Naive thymus-derived CD4-positive, alpha-beta T cell (primary cell): ENCODE data around the gene POTEM. TPM values are rescaled to one million over a fixed set of nuclear protein-coding genes. Genes with fewer than 3 reads are reported as not detected.
"Not testable (repeated sequence)": the region's sequence is repeated elsewhere in the genome, so short reads cannot be mapped to it uniquely, and the experiment has no call there.

ENCODE experiments used
- ATAC-seq: fragments of 150-1000 bp; cut with Tn5 transposase; 2 replicates; pipeline ENCODE4 v1.10.0; 2021; ENCODE audit warnings: mild to moderate bottlenecking, moderate library complexity
- CTCF ChIA-PET: fragments of 350-600 bp; sonication (Branson Sonifier 250); formaldehyde crosslinking; loops from one replicate; lab custom pipeline; 2021; ENCODE audit warnings: antibody characterized with exemption; lab: Charles Lee
- POLR2A ChIA-PET: fragments of 350-600 bp; sonication (Branson Sonifier 250); formaldehyde crosslinking; loops from one replicate; lab custom pipeline; 2021; ENCODE audit warnings: antibody characterized with exemption, inconsistent platforms; lab: Charles Lee
- DNase-seq, 9 donors: peaks; one replicate each; pipeline versions ENCODE4 v3.0.0 to v3.0.0-alpha.2; 2020 to 2022; ENCODE audit warnings: mixed read lengths in 1 of 9
- H3K27ac ChIP-seq: one replicate; pipeline ENCODE4 v1.7.0; 2013; ENCODE audit warnings: mild to moderate bottlenecking, low read depth, low read length, moderate library complexity
- H3K27me3 ChIP-seq, 2 donors: one replicate each; pipeline ENCODE4 v1.7.0; 2013; ENCODE audit warnings: low read length in 2 of 2, mild to moderate bottlenecking in 2 of 2, moderate library complexity in 2 of 2; ENCODE audit not compliant: control insufficient read depth in 2 of 2, insufficient read depth in 2 of 2
- H3K36me3 ChIP-seq, 3 experiments: 1 replicate in 2 of 3; 2 replicates in 1 of 3; pipeline ENCODE4 v1.7.0; 2013; ENCODE audit warnings: low read length in 3 of 3, mild to moderate bottlenecking in 3 of 3, moderate library complexity in 1 of 3; ENCODE audit not compliant: insufficient read depth in 3 of 3, control insufficient read depth in 2 of 3
- H3K4me1 ChIP-seq, 2 donors: one replicate each; pipeline ENCODE4 v1.7.0; 2013; ENCODE audit warnings: low read length in 2 of 2, mild to moderate bottlenecking in 2 of 2, moderate library complexity in 1 of 2; ENCODE audit not compliant: control insufficient read depth in 2 of 2, insufficient read depth in 2 of 2
- H3K4me3 ChIP-seq: 2 replicates; pipeline ENCODE4 v1.7.0; 2013; ENCODE audit warnings: mild to moderate bottlenecking, low read length
- H3K9me3 ChIP-seq, 3 experiments: 1 replicate in 2 of 3; 2 replicates in 1 of 3; pipeline ENCODE4 v1.7.0; 2013; ENCODE audit warnings: low read length in 3 of 3; ENCODE audit not compliant: control insufficient read depth in 2 of 3
- H3K27ac Mint-ChIP-seq, 9 donors: one replicate each; pipeline ENCODE4 v1.8.0; 2020 to 2022; ENCODE audit warnings: mixed read lengths in 9 of 9, mild to moderate bottlenecking in 8 of 9, moderate library complexity in 5 of 9, inconsistent platforms in 2 of 9
- H3K27me3 Mint-ChIP-seq, 5 donors: one replicate each; pipeline ENCODE4 v1.8.0; 2021 to 2022; ENCODE audit warnings: mixed read lengths in 5 of 5, mild to moderate bottlenecking in 1 of 5
- H3K36me3 Mint-ChIP-seq, 5 donors: one replicate each; pipeline ENCODE4 v1.8.0; 2020 to 2022; ENCODE audit warnings: mixed read lengths in 5 of 5, mild to moderate bottlenecking in 3 of 5, inconsistent platforms in 1 of 5
- H3K4me1 Mint-ChIP-seq, 7 donors: one replicate each; pipeline ENCODE4 v1.8.0; 2020 to 2022; ENCODE audit warnings: mixed read lengths in 7 of 7, mild to moderate bottlenecking in 3 of 7, inconsistent platforms in 1 of 7
- H3K4me3 Mint-ChIP-seq, 10 donors: one replicate each; pipeline ENCODE4 v1.8.0; 2020 to 2022; ENCODE audit warnings: mild to moderate bottlenecking in 10 of 10, mixed read lengths in 10 of 10, moderate library complexity in 6 of 10, inconsistent platforms in 2 of 10
- H3K9me3 Mint-ChIP-seq, 11 donors: one replicate each; pipeline ENCODE4 v1.8.0; 2020 to 2022; ENCODE audit warnings: mixed read lengths in 11 of 11, mild to moderate bottlenecking in 4 of 11, inconsistent platforms in 1 of 11, moderate library complexity in 1 of 11
- intact Hi-C, 2 donors: fragments of 100-400 bp; cut with micrococcal nuclease; formaldehyde crosslinking; loops; one replicate each; pipeline ENCODE4 v1.15.1; 2023
- polyA plus RNA-seq, 2 donors: library from polyadenylated mRNA; unstranded; fragments of 300-500 nt; fragmentation: Illumina TruSeq; gene quantifications; one replicate each; pipeline ENCODE4 v1.2.3, GENCODE V29; 2021
- total RNA-seq, 6 experiments: library from RNA in 5 of 6; stranded (reverse) in 5 of 6; gene quantifications; 1 replicate in 5 of 6; 2 replicates in 1 of 6; pipeline ENCODE4 v1.2.3 and lab custom pipeline; 2021 to 2026

Gene POTEM
- total and polyA plus RNA-seq, 7 experiments from 2014 or later = not detected

GRCh38 chr14:19006490-19006889 lies 39.3 kb downstream of the POTEM start:
- ATAC-seq, H3K27me3 Mint-ChIP-seq, H3K27ac Mint-ChIP-seq, H3K27me3 ChIP-seq, H3K4me3 Mint-ChIP-seq, intact Hi-C loops, H3K4me1 ChIP-seq, H3K9me3 ChIP-seq, H3K4me3 ChIP-seq, H3K36me3 ChIP-seq, DNase-seq, H3K9me3 Mint-ChIP-seq, H3K27ac ChIP-seq, CTCF ChIA-PET, H3K4me1 Mint-ChIP-seq, H3K36me3 Mint-ChIP-seq, POLR2A ChIA-PET: not testable (repeated sequence)

DNA sequence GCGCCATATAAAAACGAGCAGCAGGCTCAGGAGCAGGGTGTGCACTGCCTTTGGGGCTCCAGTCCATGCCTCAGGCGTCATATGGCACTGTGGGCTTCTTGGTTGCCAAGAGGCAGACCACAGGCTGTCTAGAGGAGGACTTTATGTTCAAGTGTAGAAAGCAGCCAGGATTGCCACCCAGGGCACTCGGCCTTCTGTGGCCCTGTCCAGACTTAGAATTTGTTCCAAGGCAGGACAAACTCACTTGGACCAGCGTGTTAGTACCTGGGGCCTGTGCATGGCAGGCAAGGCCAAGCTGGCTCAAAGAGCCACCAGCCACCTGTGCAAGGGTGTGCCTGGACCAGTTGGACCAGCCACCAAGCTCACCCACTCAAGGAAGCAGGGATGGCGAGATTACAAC lies 40.4 kb downstream of the POTEM start:
- H3K27me3 Mint-ChIP-seq, H3K9me3 Mint-ChIP-seq, H3K4me3 ChIP-seq, ATAC-seq, H3K4me1 ChIP-seq, H3K4me3 Mint-ChIP-seq, H3K27ac ChIP-seq, H3K36me3 ChIP-seq, POLR2A ChIA-PET, CTCF ChIA-PET, H3K27ac Mint-ChIP-seq, intact Hi-C loops, H3K36me3 Mint-ChIP-seq, H3K4me1 Mint-ChIP-seq, H3K9me3 ChIP-seq, DNase-seq, H3K27me3 ChIP-seq: not testable (repeated sequence)

DNA sequence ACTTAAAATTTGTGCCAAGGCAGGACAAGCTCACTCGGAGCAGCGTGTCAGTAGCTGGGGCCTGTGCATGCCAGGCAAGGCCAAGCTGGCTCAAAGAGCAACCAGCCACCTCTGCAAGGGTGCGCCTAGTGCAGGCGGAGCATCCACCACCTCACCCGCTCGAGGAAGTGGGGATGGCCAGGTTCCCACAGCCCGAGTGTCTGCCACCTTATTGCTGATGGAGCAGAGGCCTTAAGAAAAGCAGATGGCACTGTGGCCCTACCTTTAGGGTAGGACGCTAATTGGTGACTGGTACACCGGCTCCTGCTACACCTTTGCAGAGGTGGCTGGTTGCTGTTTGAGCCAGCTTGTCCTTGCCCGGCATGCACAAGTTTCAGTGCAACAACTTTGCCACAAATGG lies 43.8 kb downstream of the POTEM start:
- CTCF ChIA-PET, H3K9me3 ChIP-seq, DNase-seq, H3K4me1 ChIP-seq, H3K36me3 Mint-ChIP-seq, H3K27me3 Mint-ChIP-seq, H3K27ac ChIP-seq, H3K27ac Mint-ChIP-seq, POLR2A ChIA-PET, H3K27me3 ChIP-seq, H3K9me3 Mint-ChIP-seq, H3K4me3 Mint-ChIP-seq, H3K36me3 ChIP-seq, intact Hi-C loops, ATAC-seq, H3K4me3 ChIP-seq, H3K4me1 Mint-ChIP-seq: not testable (repeated sequence)

GRCh38 chr14:19011703-19012102 lies 44.5 kb downstream of the POTEM start:
- H3K27ac ChIP-seq, POLR2A ChIA-PET, H3K4me1 Mint-ChIP-seq, H3K27ac Mint-ChIP-seq, H3K27me3 ChIP-seq, H3K4me3 Mint-ChIP-seq, H3K36me3 ChIP-seq, H3K4me1 ChIP-seq, H3K36me3 Mint-ChIP-seq, ATAC-seq, H3K9me3 ChIP-seq, intact Hi-C loops, H3K9me3 Mint-ChIP-seq, CTCF ChIA-PET, DNase-seq, H3K27me3 Mint-ChIP-seq, H3K4me3 ChIP-seq: not testable (repeated sequence)

GRCh38 chr14:19015185-19015584 lies 48.0 kb downstream of the POTEM start:
- H3K27me3 ChIP-seq, H3K36me3 ChIP-seq, H3K9me3 ChIP-seq, CTCF ChIA-PET, H3K27ac Mint-ChIP-seq, H3K27me3 Mint-ChIP-seq, H3K4me1 Mint-ChIP-seq, H3K4me1 ChIP-seq, H3K36me3 Mint-ChIP-seq, ATAC-seq, intact Hi-C loops, H3K4me3 Mint-ChIP-seq, H3K9me3 Mint-ChIP-seq, POLR2A ChIA-PET, H3K27ac ChIP-seq, DNase-seq, H3K4me3 ChIP-seq: not testable (repeated sequence)

GRCh38 chr14:19025080-19025589 lies 57.9 kb downstream of the POTEM start:
- ATAC-seq, H3K4me1 ChIP-seq, H3K27ac ChIP-seq, H3K27me3 Mint-ChIP-seq, H3K27me3 ChIP-seq, H3K36me3 Mint-ChIP-seq, H3K27ac Mint-ChIP-seq, DNase-seq, H3K4me1 Mint-ChIP-seq, H3K4me3 Mint-ChIP-seq, CTCF ChIA-PET, H3K4me3 ChIP-seq, H3K9me3 Mint-ChIP-seq, H3K36me3 ChIP-seq, intact Hi-C loops, POLR2A ChIA-PET, H3K9me3 ChIP-seq: not testable (repeated sequence)

DNA sequence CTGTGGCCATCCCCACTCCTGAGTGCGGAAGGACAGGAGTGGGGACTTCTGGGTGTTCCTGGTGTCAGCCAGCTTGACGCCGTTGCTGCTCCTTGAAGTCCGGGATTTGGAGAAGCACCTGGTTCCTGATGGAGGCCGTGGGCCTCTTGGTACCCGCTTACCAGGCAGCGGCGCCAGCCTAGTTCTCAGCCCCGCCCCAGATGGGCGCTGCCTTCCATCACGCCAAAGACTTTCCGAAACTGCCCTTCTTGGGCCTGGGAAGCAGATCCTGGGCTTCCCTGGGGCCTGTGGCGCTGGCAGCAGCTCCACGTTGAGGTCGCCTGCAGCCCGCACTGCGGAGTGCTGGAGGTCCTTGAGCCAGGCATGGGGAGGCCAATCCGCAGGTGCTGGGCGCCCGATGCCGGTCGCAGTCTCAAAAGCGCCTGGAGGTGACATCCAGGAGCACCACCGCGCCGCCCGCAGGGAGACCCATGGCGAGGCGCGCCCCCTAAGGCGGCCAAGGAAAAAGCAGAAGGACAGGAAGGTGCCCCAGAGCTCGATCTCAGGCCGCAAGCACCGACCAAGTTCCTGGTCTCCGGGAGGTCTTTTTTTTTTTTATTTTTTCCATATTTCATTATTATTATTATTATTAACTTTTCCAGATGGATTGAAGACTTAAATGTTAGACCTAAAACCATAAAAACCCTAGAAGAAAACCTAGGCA lies 59.6 kb downstream of the POTEM start:
- H3K9me3 Mint-ChIP-seq, H3K36me3 ChIP-seq, H3K4me1 ChIP-seq, ATAC-seq, H3K4me1 Mint-ChIP-seq, H3K36me3 Mint-ChIP-seq, intact Hi-C loops, H3K4me3 Mint-ChIP-seq, H3K4me3 ChIP-seq, H3K27ac Mint-ChIP-seq, H3K27ac ChIP-seq, H3K9me3 ChIP-seq, DNase-seq, POLR2A ChIA-PET, H3K27me3 Mint-ChIP-seq, H3K27me3 ChIP-seq, CTCF ChIA-PET: not testable (repeated sequence)
